ENCODE measurements around the gene CDH26.

DNA sequence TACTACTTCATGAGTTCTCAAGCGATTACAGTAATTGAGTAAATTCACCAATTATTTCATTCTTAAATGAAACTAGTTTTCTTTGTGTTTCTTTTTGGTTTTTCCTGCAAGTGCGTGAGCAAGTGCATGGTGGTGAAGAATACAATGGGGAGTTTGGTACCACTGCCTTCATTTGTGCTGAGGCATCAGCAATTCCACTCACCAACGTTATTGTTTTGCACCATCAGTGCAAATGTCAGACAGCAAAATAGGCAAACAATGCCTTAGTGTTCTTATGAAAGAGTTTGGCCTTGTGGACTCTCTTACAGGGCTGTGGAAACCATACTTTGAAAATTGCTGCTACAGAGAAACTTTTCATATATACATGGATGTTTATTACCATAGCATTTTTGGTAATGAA, 8.2 kb downstream of the CDH26 start:
- no peak for TF ChIP-seq TAF1 (IDR thresholded peaks at IDR 0.05; ENCODE audit: low read depth)
- TF ChIP-seq FOXM1 (IDR thresholded peaks at IDR 0.05; ENCODE audit: borderline replicate concordance, low read depth): no peak
- TF ChIP-seq EP300 (IDR thresholded peaks at IDR 0.05; ENCODE audit: borderline replicate concordance): no peak
- TF ChIP-seq RAD21 (IDR thresholded peaks at IDR 0.05; ENCODE audit: low read depth): no peak
- TF ChIP-seq TEAD4 (IDR thresholded peaks at IDR 0.05): no peak
- TF ChIP-seq NFIC (IDR thresholded peaks at IDR 0.05): no peak
- TF ChIP-seq CREB1 (IDR thresholded peaks at IDR 0.05; ENCODE audit: low read depth): no peak
- no peak for TF ChIP-seq ZBTB7A (IDR thresholded peaks at IDR 0.05; ENCODE audit: low read depth)
- TF ChIP-seq, protein P1, sequence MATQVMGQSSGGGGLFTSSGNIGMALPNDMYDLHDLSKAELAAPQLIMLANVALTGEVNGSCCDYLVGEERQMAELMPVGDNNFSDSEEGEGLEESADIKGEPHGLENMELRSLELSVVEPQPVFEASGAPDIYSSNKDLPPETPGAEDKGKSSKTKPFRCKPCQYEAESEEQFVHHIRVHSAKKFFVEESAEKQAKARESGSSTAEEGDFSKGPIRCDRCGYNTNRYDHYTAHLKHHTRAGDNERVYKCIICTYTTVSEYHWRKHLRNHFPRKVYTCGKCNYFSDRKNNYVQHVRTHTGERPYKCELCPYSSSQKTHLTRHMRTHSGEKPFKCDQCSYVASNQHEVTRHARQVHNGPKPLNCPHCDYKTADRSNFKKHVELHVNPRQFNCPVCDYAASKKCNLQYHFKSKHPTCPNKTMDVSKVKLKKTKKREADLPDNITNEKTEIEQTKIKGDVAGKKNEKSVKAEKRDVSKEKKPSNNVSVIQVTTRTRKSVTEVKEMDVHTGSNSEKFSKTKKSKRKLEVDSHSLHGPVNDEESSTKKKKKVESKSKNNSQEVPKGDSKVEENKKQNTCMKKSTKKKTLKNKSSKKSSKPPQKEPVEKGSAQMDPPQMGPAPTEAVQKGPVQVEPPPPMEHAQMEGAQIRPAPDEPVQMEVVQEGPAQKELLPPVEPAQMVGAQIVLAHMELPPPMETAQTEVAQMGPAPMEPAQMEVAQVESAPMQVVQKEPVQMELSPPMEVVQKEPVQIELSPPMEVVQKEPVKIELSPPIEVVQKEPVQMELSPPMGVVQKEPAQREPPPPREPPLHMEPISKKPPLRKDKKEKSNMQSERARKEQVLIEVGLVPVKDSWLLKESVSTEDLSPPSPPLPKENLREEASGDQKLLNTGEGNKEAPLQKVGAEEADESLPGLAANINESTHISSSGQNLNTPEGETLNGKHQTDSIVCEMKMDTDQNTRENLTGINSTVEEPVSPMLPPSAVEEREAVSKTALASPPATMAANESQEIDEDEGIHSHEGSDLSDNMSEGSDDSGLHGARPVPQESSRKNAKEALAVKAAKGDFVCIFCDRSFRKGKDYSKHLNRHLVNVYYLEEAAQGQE (IDR thresholded peaks at IDR 0.05; ENCODE audit: low read depth): no peak
- TF ChIP-seq CEBPB (IDR thresholded peaks at IDR 0.05): no peak
- TF ChIP-seq YY1 (IDR thresholded peaks at IDR 0.05; ENCODE audit: low read depth): no peak
- TF ChIP-seq TCF12 (IDR thresholded peaks at IDR 0.05; ENCODE audit: low read depth): no peak
- TF ChIP-seq, protein P2, sequence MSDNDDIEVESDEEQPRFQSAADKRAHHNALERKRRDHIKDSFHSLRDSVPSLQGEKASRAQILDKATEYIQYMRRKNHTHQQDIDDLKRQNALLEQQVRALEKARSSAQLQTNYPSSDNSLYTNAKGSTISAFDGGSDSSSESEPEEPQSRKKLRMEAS (IDR thresholded peaks at IDR 0.05): no peak

All from Ishikawa (cell line).